HG03460 (cell line): ENCODE measurements around the gene MELTF.
"Not testable (repeated sequence)": the region's sequence is repeated elsewhere in the genome, so short reads cannot be mapped to it uniquely, and the experiment has no call there.

Source experiments
- ATAC-seq: cut with Tn5 transposase; IDR thresholded peaks from one replicate; pipeline ENCODE4 v1.9.1; 2021; ENCODE audit not compliant: unreplicated experiment

The MELTF gene

DNA sequence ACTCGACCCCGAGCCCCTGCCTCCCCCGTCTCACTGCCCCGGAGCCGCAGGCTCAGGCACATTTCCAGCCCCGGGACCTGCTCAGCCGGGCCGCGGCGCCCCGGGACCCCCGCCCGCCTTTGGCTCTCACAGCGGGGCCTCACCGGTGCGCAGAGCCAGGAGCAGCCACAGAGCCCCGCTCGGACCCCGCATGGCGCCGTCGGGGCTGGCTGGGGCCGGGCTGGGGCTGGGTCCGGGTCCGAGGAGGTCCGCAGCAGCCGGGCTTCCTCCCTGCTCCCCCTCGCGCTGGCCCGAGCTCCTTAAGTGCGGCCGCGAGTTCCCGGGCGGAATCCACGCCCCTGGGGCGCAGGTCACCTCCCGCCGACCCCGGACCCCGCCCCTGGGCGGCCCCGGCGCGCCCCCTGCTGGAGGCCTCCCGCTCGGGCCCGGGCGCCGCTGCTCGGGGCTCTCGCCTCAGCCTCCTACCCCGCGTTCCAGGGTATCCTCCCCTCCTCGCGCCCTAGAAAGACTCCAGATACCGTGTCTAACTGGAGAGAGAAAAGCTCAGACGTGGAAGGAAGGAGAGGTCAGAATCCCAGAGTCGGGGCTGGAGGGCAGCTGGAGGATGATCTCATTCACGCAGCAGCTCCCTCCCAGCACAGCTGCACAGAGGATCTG lies at the start of gene MELTF:
Gene MELTF (minus strand): TSS at position 307 of the 657 bp plus-strand sequence. CDS start 115 bp downstream, at position 192.
- peak; percentile 78 for ATAC-seq

DNA sequence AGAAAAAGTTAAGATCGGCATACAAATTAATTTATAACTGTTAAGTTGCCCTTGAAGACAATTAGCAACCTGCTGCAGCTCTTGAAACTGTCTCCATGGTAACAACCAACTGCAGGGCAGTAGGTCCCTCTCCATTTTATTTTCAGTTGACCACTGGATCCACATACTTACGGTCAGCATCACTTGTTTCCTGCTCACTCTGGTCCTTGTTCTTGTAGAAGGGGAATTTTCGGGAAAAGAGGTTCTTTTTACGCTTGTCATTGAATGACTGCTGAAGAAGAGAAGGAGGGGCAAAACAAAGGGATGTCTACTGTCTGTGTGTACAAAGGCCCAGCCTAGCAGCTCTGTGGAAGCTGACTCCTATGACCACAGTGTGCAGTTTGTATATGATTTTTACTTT lies 46.8 kb upstream of the MELTF start:
- ATAC-seq, result no peak

DNA sequence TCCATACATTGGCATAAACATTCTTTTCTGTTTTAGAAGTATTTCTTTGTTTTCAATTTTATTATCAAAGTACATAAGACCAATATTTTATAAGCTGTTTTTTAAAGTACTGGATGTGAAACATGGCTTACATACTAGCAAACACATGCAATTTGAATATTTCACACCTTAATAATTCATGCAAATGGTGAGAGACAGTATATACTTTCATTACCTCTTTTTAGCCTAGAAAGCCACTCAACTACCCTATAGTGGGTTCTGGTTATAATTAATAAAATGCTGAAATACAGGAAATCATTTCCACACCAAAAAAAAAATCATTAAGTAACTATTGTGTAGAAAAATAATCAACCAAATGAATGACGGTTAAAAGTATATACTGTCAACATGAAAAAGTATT lies 38.5 kb upstream of the MELTF start:
- ATAC-seq, result no peak

DNA sequence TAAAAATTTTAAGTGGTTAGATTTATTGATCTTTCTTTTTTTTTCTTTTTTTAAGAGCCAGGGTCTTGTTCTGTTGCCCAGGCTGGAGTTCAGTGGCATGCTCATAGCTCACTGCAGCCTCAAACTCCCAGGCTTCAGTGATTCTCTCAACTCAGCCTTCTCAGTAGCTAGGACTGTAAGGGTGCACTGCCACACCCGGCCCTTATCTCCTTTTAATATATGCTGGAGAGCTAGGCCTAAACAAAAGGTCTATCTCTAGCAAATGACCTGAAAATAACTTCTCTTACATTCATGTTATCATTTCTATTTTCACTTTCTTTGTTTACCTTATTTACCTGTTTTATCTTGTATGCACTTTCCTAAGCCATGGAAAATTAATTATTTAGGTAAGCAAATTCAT lies 35.2 kb upstream of the MELTF start:
- ATAC-seq, result no peak

DNA sequence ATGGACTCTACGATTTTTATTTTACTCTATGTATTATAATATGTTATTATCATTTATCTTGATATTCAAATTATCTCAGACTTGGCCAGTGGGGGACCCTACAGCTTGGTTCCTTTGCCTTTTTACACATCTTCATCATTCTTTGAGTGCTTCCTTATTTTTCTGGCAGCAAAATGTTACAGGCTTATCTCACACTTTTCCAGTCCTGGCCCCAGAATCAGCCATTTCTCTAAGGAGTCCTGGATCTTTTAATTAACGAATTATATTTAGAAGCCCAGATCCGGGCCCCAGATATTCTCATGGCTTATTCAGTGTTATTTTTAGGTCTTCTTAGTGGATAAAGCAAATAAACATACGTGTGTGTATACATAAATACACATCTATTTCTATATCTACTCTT lies 32.8 kb upstream of the MELTF start:
- no peak for ATAC-seq

DNA sequence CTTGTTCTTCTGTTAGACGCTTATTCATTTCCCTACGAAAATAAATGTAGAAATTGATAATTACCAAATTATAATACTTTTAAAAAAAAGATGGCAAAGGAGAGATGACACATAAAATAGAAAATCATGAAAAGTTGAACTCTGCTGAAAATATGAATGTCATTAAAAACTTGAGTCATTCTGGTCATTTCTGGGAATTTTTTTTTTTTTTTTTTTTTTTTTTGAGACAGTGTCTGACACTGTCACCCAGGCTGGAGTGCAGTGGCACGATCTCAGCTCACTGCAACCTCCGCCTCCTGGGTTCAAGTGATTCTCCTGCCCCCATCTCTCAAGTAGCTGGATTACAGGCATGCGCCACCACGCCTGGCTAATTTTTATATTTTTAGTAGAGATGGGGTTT lies 22.0 kb upstream of the MELTF start:
- ATAC-seq, result not testable (repeated sequence)

DNA sequence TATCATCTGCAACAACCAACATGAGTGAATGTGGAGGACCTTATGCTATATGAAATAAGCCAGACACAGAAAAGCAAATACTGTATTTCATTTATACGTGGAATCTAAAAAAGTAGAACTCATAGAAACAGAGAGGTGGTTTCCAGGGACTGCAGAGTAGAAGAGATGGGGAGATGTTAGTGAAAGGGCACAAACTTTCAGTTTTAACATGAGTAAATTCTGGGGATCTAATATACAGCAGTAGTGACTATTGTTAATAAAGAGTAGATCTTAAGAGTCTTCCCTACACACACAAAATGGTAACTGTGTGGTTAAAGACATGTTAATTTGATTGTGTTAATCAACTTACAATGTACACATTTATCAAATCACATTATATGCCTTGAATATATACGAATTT lies 20.9 kb upstream of the MELTF start:
- no peak for ATAC-seq

DNA sequence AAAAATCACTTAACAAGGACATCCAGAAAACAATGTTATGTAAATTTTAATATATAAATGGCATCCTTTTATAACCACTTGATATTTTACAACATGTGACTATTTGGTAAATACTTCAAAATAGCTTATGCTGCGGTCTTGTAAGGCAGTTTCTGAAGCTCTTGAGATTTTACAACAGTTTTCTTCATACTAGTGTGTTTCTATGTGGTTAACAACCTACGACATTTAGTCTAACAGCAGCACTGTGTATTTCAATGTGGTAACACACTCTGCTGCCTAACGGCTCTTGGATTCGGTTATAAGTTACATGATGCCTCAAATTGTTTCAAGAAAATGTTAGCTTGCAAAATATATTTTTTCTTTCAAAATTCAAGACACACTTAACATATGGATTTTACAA lies 12.9 kb upstream of the MELTF start:
- ATAC-seq, result no peak

DNA sequence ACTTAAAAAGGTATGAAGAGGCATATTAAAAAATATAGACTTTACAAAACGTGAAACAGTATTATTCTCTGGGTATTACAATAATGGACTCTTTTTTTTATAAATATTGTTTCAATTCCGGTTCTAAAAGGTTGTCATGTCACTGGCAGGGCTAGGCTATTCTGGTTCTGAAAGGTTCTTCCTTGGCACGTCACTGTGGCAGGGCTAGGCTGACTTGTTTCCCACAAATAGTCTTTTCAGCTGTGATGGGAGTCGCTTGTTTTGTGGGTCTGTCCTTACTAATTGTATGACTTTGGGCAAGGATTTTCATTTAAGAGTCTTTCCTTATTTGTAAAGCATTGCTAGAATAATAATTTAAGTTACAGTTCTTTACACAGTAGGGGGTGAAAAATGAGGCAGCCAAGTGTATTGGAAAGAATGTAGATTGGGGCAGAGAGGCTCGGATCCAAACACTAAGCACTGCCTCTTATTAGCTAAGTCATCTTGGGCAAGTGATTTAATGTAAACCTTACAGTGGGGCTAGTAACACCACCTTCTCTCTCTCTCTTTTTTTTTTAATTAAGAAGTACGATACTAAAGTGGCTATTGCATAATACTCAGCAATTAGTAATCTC lies 12.4 kb upstream of the MELTF start:
- ATAC-seq, result no peak

DNA sequence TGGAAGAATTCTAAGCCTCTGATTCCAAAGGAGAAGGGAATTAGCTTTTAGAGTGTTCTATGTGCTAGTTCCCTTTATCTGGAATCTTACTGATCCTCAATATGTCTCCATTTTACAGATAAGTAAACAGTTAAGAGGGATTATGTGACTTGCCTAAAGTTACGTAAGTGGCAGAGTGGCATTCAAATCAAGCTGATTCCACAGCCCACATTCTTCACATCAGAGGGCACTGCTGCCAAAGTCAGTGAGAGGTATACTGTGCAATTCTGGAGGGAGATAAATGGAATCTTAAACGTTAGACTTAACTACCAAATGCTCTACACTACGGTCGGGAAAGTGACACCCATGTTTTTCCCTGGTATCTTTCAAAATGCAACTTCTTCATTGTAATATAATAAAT lies 11.0 kb upstream of the MELTF start:
- ATAC-seq, result no peak

DNA sequence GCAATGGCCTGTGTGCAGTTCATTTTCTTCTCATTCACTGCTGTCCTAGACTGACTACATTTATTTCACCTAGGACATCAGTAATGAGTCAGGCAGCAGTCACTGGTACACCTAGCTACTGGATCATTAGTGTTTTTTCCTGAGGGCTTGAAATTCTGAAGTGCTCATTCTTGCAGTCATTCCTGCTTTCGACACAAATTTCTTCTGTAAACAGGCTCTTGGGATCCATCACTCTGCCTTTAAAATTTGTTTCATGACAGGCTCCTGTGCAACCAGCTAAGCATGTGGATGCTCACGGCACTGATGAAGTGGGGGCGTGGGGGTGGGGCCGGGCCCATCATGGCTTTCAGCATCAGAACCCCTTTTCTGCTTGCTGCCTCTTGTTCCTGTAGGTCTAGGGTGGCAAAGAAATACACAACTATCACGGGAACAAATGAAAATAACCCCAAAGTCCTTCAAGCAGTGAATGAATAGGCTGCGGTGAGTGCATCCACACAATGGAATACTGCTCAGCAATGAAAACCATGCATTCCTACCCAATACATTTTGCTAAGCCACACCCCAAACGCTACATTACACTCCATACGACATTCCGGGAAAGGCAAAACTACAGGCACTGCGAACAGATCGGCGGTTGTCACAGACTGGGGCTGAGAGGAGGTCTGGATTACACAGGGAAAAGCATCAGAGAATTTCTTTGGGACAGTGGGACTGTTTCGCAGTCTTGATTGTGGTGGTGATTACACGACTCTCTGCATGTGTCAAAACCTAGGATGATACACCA lies 9.3 kb upstream of the MELTF start:
- ATAC-seq, result no peak

DNA sequence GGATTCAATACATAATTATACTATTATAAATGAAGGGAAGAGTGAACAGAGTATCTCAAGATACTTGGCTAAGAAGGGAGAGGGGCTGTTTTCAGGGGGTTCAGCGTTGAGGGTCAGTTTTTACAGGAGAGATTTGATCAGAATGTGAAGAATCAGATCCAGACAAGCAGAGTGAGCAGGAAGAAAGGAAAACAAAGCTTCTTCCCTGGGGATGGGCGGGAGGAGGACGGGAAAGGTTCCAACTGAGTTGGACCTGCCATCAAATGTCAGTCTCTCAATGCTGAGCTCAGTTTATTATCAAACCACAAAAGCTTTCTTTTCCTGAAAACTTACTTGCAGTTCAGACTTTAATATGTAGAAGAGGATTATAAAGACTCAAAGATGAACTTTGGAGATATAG lies 6.0 kb upstream of the MELTF start:
- no peak for ATAC-seq

DNA sequence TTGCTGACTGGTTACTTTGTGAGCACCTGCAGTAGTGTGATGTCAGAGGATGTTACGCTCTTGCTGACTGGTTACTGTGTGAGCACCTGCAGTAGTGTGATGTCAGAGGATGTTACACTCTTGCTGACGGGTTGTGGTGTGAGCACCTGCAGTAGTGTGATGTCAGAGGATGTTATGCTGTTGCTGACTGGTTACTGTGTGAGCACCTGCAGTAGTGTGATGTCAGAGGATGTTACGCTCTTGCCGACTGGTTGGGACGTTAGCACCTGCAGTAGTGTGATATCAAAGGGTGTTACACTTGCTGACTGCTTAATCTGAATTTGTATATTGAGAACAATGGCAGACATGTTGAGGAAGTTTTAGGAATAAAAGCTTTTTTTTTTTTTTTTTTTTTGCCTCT lies 5.2 kb upstream of the MELTF start:
- ATAC-seq, result not testable (repeated sequence)

DNA sequence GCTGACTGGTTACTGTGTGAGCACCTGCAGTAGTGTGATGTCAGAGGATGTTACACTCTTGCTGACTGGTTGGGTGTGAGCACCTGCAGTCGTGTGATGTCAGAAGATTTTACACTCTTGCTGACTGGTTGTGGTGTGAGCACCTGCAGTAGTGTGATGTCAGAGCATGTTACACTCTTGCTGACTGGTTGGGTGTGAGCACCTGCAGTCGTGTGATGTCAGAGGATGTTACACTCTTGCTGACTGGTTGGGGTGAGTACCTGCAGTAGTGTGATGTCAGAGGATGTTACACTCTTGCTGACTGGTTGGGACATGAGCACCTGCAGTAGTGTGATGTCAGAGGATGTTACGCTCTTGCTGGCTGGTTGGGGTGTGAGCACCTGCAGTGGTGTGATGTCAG lies 4.1 kb upstream of the MELTF start:
- ATAC-seq, result not testable (repeated sequence)

DNA sequence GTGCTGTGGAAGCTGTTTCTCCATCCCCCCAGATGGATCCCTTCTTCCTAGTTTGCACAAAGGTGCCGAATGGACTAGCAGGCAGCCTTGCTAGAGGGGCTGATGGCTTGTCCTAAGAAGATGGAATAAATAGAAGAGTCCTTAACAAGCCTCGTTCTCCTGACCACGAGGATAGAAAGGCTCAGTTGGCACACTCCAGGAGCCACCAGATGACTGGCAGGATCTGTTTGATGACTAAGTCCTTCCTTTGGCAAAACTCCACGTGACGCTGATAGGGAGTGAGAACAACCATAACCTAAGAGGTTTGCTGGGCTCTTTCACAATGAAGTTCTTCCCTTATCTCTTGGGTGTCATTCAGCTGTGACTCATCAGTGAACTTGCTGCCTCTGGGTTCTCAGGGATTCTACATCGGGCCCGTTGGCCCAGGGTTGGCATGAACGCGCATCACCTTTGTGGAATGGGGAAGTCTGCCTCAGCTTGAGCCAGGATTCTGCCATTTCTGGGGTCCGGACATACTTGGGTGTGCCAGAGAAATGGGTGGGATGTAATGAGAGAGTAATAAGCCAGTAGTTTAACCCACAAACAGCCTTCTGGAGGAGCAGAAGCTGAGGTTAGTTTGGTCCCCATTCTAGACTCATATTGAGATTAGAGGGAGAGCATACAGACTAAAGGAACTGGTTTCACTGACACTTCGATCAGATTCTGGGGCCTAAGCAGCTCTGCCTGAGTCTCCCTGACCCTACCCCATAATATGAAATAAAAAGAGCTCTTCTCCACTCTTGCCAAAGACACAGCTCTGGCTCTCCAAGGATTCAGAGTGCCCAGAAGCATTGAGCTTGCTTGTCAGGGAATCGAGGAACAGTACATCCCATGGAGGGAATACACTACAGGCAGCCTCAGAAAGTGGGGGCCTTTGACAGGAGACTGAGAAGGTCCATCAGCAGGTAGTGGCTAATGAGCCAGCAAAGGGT lies 2.0 kb upstream of the MELTF start:
- no peak for ATAC-seq

DNA sequence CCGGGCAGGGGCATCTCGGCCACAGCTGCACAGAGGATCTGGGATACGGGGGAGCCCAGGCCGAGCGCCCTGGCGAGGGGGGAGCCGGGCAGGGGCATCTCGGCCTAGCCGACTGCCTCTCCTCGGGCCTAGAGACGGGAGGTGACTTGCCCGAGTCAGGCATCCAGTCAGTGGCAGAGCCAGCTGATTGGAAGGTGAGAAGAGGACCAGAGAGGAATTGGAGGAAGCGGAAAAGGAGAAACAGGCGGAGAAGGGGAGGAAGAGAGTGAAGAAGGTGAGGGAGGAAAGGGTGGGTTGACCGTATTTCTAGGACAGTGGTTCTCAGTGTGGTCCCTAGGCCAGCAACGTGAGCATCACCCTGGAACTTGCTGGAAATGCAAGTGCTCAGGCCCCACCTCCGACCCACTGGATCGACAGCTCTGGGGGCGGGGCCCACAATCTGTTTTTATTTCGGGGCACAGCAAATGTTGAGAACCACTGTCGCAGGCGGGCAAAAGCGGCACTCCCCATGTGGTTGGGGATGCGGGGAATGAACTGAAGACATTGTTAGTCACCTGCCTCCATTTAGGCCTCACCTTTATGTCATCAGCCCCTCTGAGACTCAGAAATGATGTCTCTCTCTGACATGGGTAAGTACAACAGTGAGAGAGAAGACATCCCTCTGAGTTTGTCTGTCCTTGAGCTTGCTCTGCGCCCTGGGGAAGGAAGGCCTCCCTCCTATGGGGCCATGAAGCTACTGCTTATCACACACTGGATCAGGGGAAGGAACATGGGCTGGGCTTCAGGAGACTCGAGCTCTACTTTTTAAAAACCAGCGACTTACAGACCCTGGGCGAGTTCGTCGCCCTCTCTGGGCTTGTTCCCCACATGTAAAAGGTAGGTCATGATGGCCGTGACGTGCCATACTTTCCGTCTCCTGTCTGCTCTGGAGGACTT lies 1.0 kb upstream of the MELTF start:
- no peak for ATAC-seq

DNA sequence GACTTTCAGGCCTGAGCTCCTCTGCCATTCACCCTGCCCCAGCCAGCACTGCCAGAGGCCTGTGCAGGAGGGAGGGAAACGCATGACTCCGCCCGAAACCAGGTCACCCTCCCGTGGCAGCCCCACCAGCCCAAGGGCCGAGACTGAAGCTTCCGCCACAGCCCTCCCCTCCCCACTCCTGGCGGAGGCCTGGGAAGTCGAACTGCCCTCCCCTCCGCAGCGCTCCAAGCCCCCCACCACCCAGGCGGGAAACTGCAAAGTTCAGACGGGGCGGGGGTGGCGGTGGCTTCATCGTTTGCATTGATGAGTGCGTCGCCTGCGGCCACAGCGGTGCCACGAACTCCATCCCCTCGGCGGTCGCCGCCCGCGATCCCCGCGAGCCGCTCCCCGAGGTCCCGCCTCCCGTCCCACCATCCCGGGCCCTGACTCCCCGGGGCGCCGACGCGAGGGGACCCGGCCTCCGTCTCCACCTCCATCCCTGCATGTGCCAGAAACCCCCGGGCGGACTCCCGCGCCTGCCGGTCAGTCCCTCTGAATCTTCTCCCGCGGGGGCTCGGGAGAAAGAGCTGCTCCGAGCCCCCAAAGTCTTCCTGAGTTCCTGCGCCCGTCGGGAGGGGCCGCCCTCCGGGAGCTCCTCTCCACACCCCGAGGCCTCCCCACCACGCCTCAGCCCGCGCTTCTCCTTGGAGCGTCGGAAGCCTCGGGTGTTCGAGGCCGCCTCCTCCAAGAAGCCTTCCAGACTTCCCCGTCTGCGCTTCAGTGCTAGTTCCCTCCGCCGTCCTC lies 698 bp downstream of the MELTF start:
- ATAC-seq, result peak; percentile 38

DNA sequence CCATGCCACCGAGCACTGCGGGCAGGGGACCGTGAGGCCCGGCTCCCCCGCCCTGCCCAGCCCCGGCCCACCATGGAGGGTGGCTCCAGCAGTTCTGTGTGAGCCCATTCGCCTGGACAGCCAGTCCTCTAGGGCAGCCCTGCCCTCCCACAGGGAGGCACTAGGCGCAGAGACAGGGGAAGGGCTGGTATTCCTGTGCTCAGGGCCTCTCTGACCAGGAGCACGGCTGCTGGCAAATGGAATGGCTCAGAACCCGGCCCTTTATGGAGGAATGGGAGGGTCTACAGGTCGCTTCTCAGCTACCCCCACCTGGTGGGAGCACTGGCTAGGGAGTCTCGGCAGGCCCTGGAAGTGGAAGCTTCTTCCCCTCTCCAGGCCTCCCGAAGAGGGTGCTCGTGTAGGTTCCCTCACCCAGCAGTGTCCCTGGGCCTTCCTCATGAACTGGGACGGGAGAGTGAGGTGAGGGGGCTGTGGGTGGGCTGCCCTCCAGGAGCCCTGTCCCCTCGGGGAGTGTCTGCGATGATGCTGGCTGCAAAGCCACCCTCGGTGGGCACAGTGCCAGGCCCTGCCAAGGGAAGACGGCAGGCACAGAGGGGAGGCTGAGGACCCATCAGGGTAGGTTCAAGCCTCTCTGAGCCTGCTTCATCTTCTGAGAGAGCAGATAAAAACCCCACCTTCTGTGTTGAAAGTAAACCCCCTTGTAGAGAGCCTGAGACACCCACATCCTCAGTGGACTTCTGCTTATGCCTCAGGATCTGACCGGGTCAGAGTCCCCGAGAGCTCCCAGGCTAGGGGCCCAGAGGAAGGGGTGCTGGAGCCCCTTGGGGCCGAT lies 1.5 kb downstream of the MELTF start:
- ATAC-seq, result no peak
